ENCODE data around the gene RAB8B.

The RAB8B gene

DNA sequence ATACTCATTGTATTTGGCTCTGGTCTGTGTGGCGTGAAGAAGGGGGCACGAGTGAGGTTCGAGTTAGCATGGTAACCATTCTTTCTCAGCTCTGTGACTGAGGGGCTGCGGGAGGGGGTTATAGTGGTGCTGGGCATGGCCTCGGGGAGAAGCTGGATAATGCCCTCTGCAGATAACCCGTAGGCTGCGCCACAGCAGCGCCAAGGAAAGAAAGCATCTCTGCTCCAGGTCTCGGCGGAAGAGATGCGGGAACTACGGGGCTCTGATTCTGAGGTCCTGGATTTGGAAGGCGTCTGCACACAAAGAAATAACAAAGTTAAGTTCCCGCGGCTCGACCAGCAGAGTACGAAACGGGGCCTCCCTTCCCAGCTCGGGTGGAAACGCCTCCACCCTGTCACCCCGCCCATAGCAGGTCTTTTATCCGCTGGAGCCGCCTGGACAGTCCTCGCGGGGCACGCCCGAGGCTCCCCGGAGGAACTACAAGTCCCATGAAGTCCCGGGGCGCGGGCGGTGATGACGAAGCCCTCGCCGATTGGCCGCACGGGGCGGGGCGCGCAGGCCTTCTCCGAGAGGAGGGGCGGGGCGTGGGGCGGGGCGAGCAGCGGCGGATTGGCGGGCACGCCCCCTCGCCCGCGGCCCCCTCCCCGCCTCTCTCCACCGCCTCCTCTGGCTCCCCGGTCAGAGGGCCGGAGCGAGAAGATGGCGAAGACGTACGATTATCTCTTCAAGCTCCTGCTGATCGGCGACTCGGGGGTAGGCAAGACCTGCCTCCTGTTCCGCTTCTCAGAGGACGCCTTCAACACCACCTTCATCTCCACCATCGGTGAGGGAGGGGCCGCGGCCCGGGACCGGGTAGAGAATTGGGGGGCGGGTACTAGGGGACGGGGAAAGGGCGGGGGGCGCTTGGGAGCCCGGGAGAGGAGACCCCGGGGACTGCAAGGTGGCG lies at the start of gene RAB8B:
RAB8B (plus strand) TSS at position 681 of the 946 bp plus-strand sequence; CDS start at position 700, 19 bp downstream.
- peak within 1 kb of the TSS; percentile 84 for H3K4me3 ChIP-seq (ENCODE audit: low read depth, low read length)
- TF ChIP-seq, protein P1, sequence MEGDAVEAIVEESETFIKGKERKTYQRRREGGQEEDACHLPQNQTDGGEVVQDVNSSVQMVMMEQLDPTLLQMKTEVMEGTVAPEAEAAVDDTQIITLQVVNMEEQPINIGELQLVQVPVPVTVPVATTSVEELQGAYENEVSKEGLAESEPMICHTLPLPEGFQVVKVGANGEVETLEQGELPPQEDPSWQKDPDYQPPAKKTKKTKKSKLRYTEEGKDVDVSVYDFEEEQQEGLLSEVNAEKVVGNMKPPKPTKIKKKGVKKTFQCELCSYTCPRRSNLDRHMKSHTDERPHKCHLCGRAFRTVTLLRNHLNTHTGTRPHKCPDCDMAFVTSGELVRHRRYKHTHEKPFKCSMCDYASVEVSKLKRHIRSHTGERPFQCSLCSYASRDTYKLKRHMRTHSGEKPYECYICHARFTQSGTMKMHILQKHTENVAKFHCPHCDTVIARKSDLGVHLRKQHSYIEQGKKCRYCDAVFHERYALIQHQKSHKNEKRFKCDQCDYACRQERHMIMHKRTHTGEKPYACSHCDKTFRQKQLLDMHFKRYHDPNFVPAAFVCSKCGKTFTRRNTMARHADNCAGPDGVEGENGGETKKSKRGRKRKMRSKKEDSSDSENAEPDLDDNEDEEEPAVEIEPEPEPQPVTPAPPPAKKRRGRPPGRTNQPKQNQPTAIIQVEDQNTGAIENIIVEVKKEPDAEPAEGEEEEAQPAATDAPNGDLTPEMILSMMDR (IDR thresholded peaks at IDR 0.05; ENCODE audit: low read depth, low read length) = no peak

DNA sequence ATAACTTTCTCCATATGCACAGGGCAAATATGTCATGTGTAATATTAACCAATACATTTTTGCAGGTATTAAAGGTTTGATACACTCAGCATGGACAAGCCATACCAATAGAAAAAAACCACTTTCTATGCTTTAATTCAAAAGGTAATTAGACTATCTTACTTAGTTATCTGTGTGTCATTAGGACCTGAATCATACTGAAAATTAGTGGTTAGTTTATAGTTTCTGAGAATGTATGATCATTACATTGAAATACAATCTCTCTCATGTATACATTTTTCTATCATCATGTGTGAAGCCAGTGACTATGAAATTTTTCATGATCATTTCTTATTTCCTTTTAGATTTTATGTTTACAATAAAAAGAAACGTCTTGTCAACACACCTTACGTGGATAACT lies 48.5 kb upstream of the RAB8B start:
- H3K4me3 ChIP-seq (ENCODE audit: low read depth, low read length) = no peak overlapping the region
- TF ChIP-seq, protein P1 (IDR thresholded peaks at IDR 0.05; ENCODE audit: low read depth, low read length) = no peak

DNA sequence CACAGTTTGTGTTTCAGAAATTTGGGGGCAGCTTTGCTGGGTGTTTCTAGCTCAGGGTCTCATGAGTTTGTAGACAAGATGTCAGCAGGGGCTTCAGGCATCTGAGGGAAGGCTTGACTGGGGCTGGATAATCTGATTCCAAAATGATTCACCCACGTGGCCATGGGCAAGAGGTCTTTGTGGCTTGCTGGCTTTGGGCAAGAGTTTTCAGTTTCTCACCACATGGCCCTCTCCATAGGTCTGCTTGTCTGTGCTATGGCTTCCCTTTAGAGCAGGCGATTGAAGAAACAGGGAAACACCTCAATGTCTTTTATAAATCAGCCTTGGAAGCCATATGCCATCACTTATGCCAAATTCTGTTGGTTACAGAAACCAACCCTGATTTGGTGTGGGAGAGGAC lies 44.0 kb upstream of the RAB8B start:
- H3K4me3 ChIP-seq (ENCODE audit: low read depth, low read length) = no peak overlapping the region
- TF ChIP-seq, protein P1 (IDR thresholded peaks at IDR 0.05; ENCODE audit: low read depth, low read length) = no peak

DNA sequence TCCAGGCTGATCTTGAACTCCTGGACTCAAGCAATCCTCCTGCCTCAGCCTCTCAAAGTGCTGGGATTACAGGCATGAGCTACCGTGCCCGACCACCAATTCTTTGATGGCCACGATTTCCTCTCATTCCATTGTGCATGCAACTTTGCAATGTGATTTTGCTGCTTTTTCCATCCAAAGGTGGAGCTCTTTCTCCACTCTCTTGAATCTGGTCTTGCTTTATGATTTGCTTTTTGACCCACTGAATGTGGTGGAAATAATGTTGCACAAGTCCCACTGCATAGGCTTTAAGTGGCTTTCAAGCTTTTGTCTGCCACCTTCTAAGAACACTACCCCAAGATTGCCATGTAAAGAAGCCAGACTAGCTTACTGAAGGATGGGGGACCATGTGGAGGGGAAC lies 42.7 kb upstream of the RAB8B start:
- TF ChIP-seq, protein P1 (IDR thresholded peaks at IDR 0.05; ENCODE audit: low read depth, low read length) = no peak
- no peak overlapping the region for H3K4me3 ChIP-seq (ENCODE audit: low read depth, low read length)

DNA sequence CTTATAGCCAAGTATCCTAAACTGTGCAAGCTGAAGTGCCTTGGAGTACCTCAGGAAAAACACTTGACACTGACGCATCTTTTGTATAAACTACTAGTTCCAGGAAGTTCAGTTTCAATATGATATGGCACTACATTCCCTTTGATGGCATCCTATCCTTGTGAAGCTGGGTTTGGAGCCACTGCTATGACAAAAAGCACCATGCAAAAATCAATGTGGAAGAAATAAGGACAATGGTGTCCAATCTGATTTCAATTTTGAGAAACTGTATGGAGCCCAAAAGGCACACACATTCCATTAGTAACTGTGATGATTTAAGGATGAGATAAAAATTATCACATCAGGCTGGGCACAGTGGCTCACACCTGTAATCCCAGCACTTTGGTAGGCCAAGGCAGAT lies 37.7 kb upstream of the RAB8B start:
- H3K4me3 ChIP-seq (ENCODE audit: low read depth, low read length) = no peak overlapping the region
- TF ChIP-seq, protein P1 (IDR thresholded peaks at IDR 0.05; ENCODE audit: low read depth, low read length) = no peak

DNA sequence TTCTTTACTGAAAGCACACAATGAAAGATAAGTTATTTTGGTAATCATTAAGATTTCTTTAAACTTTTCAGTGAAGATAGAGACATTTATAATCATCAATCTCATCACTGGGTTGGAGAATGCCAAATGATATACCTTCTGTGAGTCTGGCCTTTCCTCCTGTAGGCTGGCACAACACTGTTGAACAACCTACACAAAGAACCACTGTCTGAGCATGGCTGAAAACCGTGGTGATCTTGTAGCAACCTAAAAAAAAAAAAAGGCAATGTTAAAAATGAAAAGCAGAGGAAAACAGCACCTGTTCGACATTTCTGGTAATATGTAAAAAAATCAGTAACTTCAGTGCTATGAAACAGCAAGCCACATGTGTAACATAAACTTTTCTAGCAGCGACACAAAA lies 33.9 kb upstream of the RAB8B start:
- TF ChIP-seq, protein P1 (IDR thresholded peaks at IDR 0.05; ENCODE audit: low read depth, low read length) = no peak
- H3K4me3 ChIP-seq (ENCODE audit: low read depth, low read length) = peak overlapping the region; percentile 89

DNA sequence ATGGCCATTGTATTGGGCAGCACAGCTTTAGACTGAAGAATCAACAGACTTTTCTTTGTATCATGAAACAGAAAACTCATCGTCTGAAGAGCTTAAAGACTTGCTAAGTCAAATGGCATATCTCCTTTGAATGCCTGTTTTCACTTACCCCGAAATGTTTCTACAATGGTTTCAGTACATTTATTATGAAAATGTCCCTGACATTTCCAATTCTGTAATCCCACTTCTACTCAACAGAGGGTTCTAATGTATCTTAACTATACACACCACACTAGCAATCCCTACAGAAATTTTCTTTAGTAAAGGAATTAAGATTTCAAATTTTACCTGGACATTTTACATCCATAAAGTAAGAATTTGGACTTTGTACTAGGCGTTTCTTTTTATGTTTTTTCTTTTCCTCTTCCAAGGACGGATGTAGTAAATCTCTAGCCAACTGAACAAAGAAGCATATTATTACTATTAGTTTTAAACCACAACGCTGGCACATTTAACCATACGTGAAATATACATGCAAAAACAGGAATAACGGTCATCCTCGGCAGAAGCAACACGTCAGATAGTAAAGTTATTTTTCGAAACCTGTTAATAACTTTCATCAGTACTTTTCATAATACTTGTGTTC lies 33.2 kb upstream of the RAB8B start:
- peak overlapping the region; percentile 89 for H3K4me3 ChIP-seq (ENCODE audit: low read depth, low read length)
- TF ChIP-seq, protein P1 (IDR thresholded peaks at IDR 0.05; ENCODE audit: low read depth, low read length) = no peak
